HL-60 (cell line): ENCODE data around the gene SLIT1.

ENCODE experiments used
- DNase-seq, 2 experiments: peaks; one replicate each; pipeline ENCODE4 v3.0.0-alpha.2; 2010 to 2020; ENCODE audit warnings: low read depth in 1 of 2, low spot score in 1 of 2
- H3K27ac ChIP-seq: fragments of 250-450 bp; sonication (Bioruptor Pico); replicated peaks from 2 replicates; pipeline ENCODE4 v1.5.1; 2020; ENCODE audit warnings: mild to moderate bottlenecking, moderate library complexity
- H3K27me3 ChIP-seq: fragments of 250-450 bp; sonication (Bioruptor Pico); 2 replicates; pipeline ENCODE4 v1.5.1; 2021; ENCODE audit warnings: mild to moderate bottlenecking, moderate library complexity; ENCODE audit not compliant: insufficient read depth, poor library complexity, severe bottlenecking
- H3K4me3 ChIP-seq: replicated peaks from 2 replicates; pipeline ENCODE4 v1.5.1; 2011; ENCODE audit warnings: mild to moderate bottlenecking, control low read depth, low read length; ENCODE audit not compliant: insufficient read depth
- GABPA ChIP-seq: IDR thresholded peaks from 2 replicates; pipeline ENCODE4 v1.6.1; 2012; ENCODE audit warnings: low read depth
- POLR2AphosphoS5 ChIP-seq: IDR thresholded peaks from 2 replicates; pipeline ENCODE4 v1.6.1; 2012; ENCODE audit warnings: low read depth
- SPI1 ChIP-seq: IDR thresholded peaks from 2 replicates; pipeline ENCODE4 v1.6.1; 2012; ENCODE audit warnings: low read depth, mild to moderate bottlenecking, borderline replicate concordance
- TF ChIP-seq, protein P1 (sequence below): IDR thresholded peaks from 2 replicates; pipeline ENCODE4 v1.6.1; 2012; ENCODE audit warnings: low read depth; ENCODE audit not compliant: insufficient replicate concordance
- TF ChIP-seq, protein P2 (sequence below): IDR thresholded peaks from one replicate; pipeline ENCODE4 v1.5.1; 2011; ENCODE audit warnings: low read length, control low read depth, inconsistent platforms; ENCODE audit not compliant: insufficient read depth

Gene SLIT1

DNA sequence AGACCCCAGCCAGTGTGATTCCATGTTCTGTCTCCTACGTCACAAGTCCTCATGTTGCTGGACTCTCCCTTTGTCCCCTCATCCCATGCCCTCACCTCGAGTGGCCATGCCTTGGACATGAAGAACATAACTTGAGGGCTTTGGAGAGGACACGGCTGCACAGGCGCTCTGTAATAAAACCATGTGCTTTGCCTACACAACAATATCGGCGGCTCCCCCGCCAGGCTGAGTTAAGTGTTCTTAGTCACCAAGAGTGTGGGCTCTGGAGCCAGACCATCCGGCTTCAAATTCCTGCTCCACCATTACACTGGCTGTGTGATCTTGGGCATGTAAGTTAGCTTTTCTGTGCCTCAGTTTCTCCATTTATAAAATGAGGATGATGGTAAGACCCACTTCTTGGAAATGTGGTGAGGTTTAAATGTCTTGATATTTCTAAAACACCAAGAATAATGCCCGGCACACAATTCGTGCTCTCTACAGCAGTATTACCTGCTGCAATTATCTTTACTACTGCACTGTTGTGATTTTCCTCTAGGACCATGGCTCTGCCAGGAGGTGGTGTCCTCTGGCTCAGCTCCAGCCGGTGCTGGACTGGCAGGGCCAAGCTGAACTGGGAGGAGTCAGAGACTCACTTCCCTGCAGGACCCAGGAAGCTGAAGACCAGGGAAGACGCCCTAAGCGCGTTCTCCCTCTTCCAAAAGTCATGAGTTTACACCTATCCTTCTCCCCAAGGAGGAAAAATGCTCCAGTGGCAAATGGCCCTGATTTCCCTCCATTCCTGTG, 15.7 kb downstream of the SLIT1 start:
- H3K27me3 ChIP-seq = peaks cover 17% of the 10 kb centered on the region
- no peak overlapping the region for H3K4me3 ChIP-seq
- H3K27ac ChIP-seq = no peak overlapping the region
- DNase-seq = no peak
- TF ChIP-seq, protein P1, sequence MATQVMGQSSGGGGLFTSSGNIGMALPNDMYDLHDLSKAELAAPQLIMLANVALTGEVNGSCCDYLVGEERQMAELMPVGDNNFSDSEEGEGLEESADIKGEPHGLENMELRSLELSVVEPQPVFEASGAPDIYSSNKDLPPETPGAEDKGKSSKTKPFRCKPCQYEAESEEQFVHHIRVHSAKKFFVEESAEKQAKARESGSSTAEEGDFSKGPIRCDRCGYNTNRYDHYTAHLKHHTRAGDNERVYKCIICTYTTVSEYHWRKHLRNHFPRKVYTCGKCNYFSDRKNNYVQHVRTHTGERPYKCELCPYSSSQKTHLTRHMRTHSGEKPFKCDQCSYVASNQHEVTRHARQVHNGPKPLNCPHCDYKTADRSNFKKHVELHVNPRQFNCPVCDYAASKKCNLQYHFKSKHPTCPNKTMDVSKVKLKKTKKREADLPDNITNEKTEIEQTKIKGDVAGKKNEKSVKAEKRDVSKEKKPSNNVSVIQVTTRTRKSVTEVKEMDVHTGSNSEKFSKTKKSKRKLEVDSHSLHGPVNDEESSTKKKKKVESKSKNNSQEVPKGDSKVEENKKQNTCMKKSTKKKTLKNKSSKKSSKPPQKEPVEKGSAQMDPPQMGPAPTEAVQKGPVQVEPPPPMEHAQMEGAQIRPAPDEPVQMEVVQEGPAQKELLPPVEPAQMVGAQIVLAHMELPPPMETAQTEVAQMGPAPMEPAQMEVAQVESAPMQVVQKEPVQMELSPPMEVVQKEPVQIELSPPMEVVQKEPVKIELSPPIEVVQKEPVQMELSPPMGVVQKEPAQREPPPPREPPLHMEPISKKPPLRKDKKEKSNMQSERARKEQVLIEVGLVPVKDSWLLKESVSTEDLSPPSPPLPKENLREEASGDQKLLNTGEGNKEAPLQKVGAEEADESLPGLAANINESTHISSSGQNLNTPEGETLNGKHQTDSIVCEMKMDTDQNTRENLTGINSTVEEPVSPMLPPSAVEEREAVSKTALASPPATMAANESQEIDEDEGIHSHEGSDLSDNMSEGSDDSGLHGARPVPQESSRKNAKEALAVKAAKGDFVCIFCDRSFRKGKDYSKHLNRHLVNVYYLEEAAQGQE = no peak
- no peak for TF ChIP-seq SPI1
- TF ChIP-seq GABPA = no peak
- no peak for TF ChIP-seq POLR2AphosphoS5
- TF ChIP-seq, protein P2, sequence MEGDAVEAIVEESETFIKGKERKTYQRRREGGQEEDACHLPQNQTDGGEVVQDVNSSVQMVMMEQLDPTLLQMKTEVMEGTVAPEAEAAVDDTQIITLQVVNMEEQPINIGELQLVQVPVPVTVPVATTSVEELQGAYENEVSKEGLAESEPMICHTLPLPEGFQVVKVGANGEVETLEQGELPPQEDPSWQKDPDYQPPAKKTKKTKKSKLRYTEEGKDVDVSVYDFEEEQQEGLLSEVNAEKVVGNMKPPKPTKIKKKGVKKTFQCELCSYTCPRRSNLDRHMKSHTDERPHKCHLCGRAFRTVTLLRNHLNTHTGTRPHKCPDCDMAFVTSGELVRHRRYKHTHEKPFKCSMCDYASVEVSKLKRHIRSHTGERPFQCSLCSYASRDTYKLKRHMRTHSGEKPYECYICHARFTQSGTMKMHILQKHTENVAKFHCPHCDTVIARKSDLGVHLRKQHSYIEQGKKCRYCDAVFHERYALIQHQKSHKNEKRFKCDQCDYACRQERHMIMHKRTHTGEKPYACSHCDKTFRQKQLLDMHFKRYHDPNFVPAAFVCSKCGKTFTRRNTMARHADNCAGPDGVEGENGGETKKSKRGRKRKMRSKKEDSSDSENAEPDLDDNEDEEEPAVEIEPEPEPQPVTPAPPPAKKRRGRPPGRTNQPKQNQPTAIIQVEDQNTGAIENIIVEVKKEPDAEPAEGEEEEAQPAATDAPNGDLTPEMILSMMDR = no peak

DNA sequence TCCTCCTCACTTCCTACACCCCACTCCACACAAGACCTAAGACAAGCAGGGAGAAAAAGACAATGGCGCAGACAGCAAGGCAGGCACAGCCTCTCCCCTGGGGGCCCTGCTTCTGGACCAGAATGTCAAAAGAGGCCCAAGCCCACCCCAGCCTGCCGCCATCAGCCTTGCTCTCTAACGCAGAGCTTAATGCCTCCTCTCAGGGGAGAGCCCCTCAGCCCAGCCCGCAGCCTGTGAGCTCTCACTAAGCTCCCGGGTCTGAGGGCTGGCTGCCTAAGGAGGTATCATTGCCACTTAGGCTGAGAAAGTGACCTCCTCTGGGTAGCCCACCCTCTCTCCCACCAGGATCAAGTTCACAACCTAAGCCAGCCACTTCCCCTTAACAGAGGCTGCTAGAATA, 16.7 kb downstream of the SLIT1 start:
- no peak for DNase-seq
- H3K4me3 ChIP-seq = no peak overlapping the region
- H3K27me3 ChIP-seq = peaks cover 17% of the 10 kb centered on the region
- H3K27ac ChIP-seq = no peak overlapping the region
- TF ChIP-seq, protein P1 = no peak
- TF ChIP-seq GABPA (no peak), SPI1 (no peak), POLR2AphosphoS5 (no peak)
- TF ChIP-seq, protein P2 = no peak

DNA sequence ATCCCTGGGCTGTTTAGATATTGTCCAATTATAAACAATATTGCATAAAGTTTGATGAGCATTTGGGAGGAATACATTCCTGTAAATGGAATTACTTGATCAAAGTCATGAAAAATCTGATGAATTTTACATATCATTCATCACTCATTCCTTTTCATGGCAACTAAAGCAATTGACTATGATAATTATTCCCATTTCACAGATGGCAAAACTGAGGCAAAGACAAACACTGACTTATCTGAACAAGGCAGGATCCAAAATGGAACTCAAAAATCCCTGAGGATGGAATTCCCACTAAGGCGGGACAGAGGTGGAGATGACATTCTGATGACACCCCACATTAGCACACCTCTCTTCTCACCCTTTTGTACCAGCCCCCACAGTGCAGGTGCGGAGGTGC, 17.1 kb downstream of the SLIT1 start:
- Histone ChIP-seq H3K4me3 (no peak overlapping the region), H3K27me3 (peaks cover 17% of the 10 kb centered on the region), H3K27ac (no peak overlapping the region)
- TF ChIP-seq, protein P1 = no peak
- DNase-seq = no peak
